ENCODE results near the gene TK1.
"Not testable (repeated sequence)": the region's sequence is repeated elsewhere in the genome, so short reads cannot be mapped to it uniquely, and the experiment has no call there.

TK1 gene

GRCh38 chr17:78176548-78177025, 10.3 kb downstream of the TK1 start:
- peak; percentile 70 for DNase-seq (ENCODE audit: low read depth)

- no peak for DNase-seq (ENCODE audit: low read depth)
Observed at GRCh38 chr17:78175643-78175981, 11.2 kb downstream of the TK1 start.

- no peak for DNase-seq (ENCODE audit: low read depth)
Observed at GRCh38 chr17:78174870-78175642, 11.8 kb downstream of the TK1 start.

GRCh38 chr17:78174346-78174869, 12.4 kb downstream of the TK1 start:
- no peak for DNase-seq (ENCODE audit: low read depth)

GRCh38 chr17:78173097-78173715, 13.6 kb downstream of the TK1 start:
- DNase-seq (ENCODE audit: low read depth): no peak

GRCh38 chr17:78172249-78173051, 14.4 kb downstream of the TK1 start:
- no peak for DNase-seq (ENCODE audit: low read depth)

GRCh38 chr17:78171591-78172248, 15.1 kb downstream of the TK1 start:
- DNase-seq (ENCODE audit: low read depth): not testable (repeated sequence)

GRCh38 chr17:78170692-78171590, 15.9 kb downstream of the TK1 start:
- DNase-seq (ENCODE audit: low read depth): no peak

- DNase-seq (ENCODE audit: low read depth): peak; percentile 58
Observed at GRCh38 chr17:78168903-78169793, 17.7 kb downstream of the TK1 start.

GRCh38 chr17:78168242-78168902, 18.5 kb downstream of the TK1 start, which contains the start of gene SYNGR2:
TSS of gene SYNGR2 (plus strand) at chr17:78168581. CDS start at chr17:78168617, 36 bp downstream.
- DNase-seq (ENCODE audit: low read depth): peak; percentile 81

GRCh38 chr17:78166416-78166815, 20.4 kb downstream of the TK1 start:
- no peak for DNase-seq (ENCODE audit: low read depth)

GRCh38 chr17:78164748-78165607, 21.9 kb downstream of the TK1 start:
- DNase-seq (ENCODE audit: low read depth): no peak

- DNase-seq (ENCODE audit: low read depth): no peak
Observed at GRCh38 chr17:78163881-78164747, 22.7 kb downstream of the TK1 start.

GRCh38 chr17:78159575-78160158, 27.2 kb downstream of the TK1 start:
- DNase-seq (ENCODE audit: low read depth): no peak

GRCh38 chr17:78154903-78155811, 31.7 kb downstream of the TK1 start:
- DNase-seq (ENCODE audit: low read depth): no peak

GRCh38 chr17:78151514-78152008, 35.3 kb downstream of the TK1 start:
- no peak for DNase-seq (ENCODE audit: low read depth)

Data from activated T-cell treated with anti-CD3 and anti-CD28 coated beads for 24 hours (primary cell).